Measurements from ENCODE around the gene GNB1. TPM values are rescaled to one million over a fixed set of nuclear protein-coding genes. Genes with fewer than 3 reads are reported as not detected.

GNB1 gene
- polyA plus RNA-seq, 1 of the 3 experiments (the other 2 are of a cell fraction): 355 TPM

GRCh38 chr1:1927751-1928150, 36.9 kb upstream of the GNB1 start:
- TF ChIP-seq REST (IDR thresholded peaks at IDR 0.05; ENCODE audit: low read depth, low read length): no peak
- no peak for TF ChIP-seq TCF12 (IDR thresholded peaks at IDR 0.05)
- TF ChIP-seq RCOR1 (IDR thresholded peaks at IDR 0.05; ENCODE audit: low read length): no peak
- ChIA-PET CTCF (interaction anchor here (1.0 to 1.4 kb wide), 3 partner anchors 16 to 117 kb away, joined by 4 to 13 read pairs (median 8); no protein-coding TSS in a partner anchor), POLR2A (no interaction called here)
- no peak overlapping the region for H3K4me2 ChIP-seq
- no peak overlapping the region for H3K4me3 ChIP-seq (ENCODE audit: low read depth in 2 of 2, low read length in 1 of 2)
- no peaks in the 10 kb centered on the region for H4K20me1 ChIP-seq (ENCODE audit: insufficient read depth)
- H3K9me3 ChIP-seq: no peaks in the 10 kb centered on the region
- H3K4me1 ChIP-seq (ENCODE audit: control insufficient read depth in 1 of 2, insufficient read depth in 2 of 2, low read depth in 1 of 2, low read length in 1 of 2): no peaks in the 10 kb centered on the region
- H3K9me2 ChIP-seq: no peaks in the 10 kb centered on the region
- no peaks in the 10 kb centered on the region for H3K36me3 ChIP-seq (replicated peaks in 1 of 2; ENCODE audit: control insufficient read depth in 1 of 2, insufficient read depth in 2 of 2, low read length in 1 of 2)
- H3K79me2 ChIP-seq (ENCODE audit: insufficient read depth): no peaks in the 10 kb centered on the region
- no peaks in the 10 kb centered on the region for H3K27me3 ChIP-seq (ENCODE audit: insufficient read depth)
- H3K27ac ChIP-seq (ENCODE audit: low read depth in 2 of 2, low read length in 1 of 2): no peak overlapping the region
- WGBS (ENCODE audit: low lambda C conversion rate): 100% methylated on average over 8 of the region's 25 CpGs
- DNase-seq: no peak
- H2AFZ ChIP-seq (ENCODE audit: low read depth): no peak overlapping the region
- no peak overlapping the region for H3K9ac ChIP-seq
- no peaks in the 10 kb centered on the region for H3F3A ChIP-seq (replicated peaks; ENCODE audit: insufficient read depth)

- CTCF ChIA-PET: interaction anchor here (1.0 to 1.7 kb wide), 3 partner anchors 17 to 118 kb away, joined by 4 to 13 read pairs (median 4); no protein-coding TSS in a partner anchor
These were observed 36.2 kb upstream of the GNB1 start for GRCh38 chr1:1926886-1927660.

More at GRCh38 chr1:1926886-1927660, 36.2 kb upstream of the GNB1 start:
- no peaks in the 10 kb centered on the region for H4K20me1 ChIP-seq (ENCODE audit: insufficient read depth)
- no peak overlapping the region for H3K9ac ChIP-seq
- H3F3A ChIP-seq (replicated peaks; ENCODE audit: insufficient read depth): no peaks in the 10 kb centered on the region
- H3K27me3 ChIP-seq (ENCODE audit: insufficient read depth): no peaks in the 10 kb centered on the region
- no peaks in the 10 kb centered on the region for H3K79me2 ChIP-seq (ENCODE audit: insufficient read depth)
- H3K27ac ChIP-seq (ENCODE audit: low read depth in 2 of 2, low read length in 1 of 2): no peak overlapping the region
- TF ChIP-seq RXRA (IDR thresholded peaks at IDR 0.05; ENCODE audit: borderline replicate concordance, low read depth): no peak
- TF ChIP-seq GATA2 (CRISPR knock-in tag; IDR thresholded peaks at IDR 0.05): no peak
- TF ChIP-seq FOXJ3 (CRISPR knock-in tag; IDR thresholded peaks at IDR 0.05): no peak
- TF ChIP-seq CHD2 (IDR thresholded peaks at IDR 0.05; ENCODE audit: low read length, partially characterized antibody): no peak
- TF ChIP-seq POLR2AphosphoS5 (IDR thresholded peaks at IDR 0.05; ENCODE audit: low read depth, low read length): no peak
- no peak for TF ChIP-seq NRF1 (IDR thresholded peaks at IDR 0.05; ENCODE audit: low read depth, low read length)
- TF ChIP-seq IRF3 (IDR thresholded peaks at IDR 0.05; ENCODE audit: low read depth, low read length): no peak
- no peak for TF ChIP-seq EZH2phosphoT487 (IDR thresholded peaks at IDR 0.05; ENCODE audit: borderline replicate concordance, low read depth)
- no peak for TF ChIP-seq MXI1 (IDR thresholded peaks at IDR 0.05; ENCODE audit: low read depth, low read length)
- TF ChIP-seq MEF2A (IDR thresholded peaks at IDR 0.05; ENCODE audit: borderline replicate concordance, low read depth): no peak
- no peak for TF ChIP-seq NFIC (IDR thresholded peaks at IDR 0.05; ENCODE audit: borderline replicate concordance)
- no peak for TF ChIP-seq TEAD4 (IDR thresholded peaks at IDR 0.05; ENCODE audit: borderline replicate concordance, insufficient read depth)
- no peak for TF ChIP-seq RCOR1 (IDR thresholded peaks at IDR 0.05; ENCODE audit: low read length)
- TF ChIP-seq SIN3A (IDR thresholded peaks at IDR 0.05; ENCODE audit: borderline replicate concordance, low read depth, low read length): no peak
- TF ChIP-seq YY1 (IDR thresholded peaks at IDR 0.05; ENCODE audit: low read depth): no peak
- no peak for TF ChIP-seq FOXM1 (IDR thresholded peaks at IDR 0.05; ENCODE audit: low read depth)
- TF ChIP-seq JUND (IDR thresholded peaks at IDR 0.05): no peak
- TF ChIP-seq RAD21 (IDR thresholded peaks at IDR 0.05; ENCODE audit: low read length): no peak
- TF ChIP-seq SMC3 (IDR thresholded peaks at IDR 0.05; ENCODE audit: low read depth, low read length): no peak
- DNase-seq: no peak
- H3K9me2 ChIP-seq: no peaks in the 10 kb centered on the region
- no peak overlapping the region for H3K4me2 ChIP-seq
- WGBS (ENCODE audit: low lambda C conversion rate): 19% methylated on average over 6 of the region's 21 CpGs
- H3K9me3 ChIP-seq: no peaks in the 10 kb centered on the region
- POLR2A ChIA-PET: no interaction called here
- H3K4me1 ChIP-seq (ENCODE audit: control insufficient read depth in 1 of 2, insufficient read depth in 2 of 2, low read depth in 1 of 2, low read length in 1 of 2): no peaks in the 10 kb centered on the region
- H3K4me3 ChIP-seq (ENCODE audit: low read depth in 2 of 2, low read length in 1 of 2): no peak overlapping the region
- H2AFZ ChIP-seq (ENCODE audit: low read depth): no peak overlapping the region
- no peaks in the 10 kb centered on the region for H3K36me3 ChIP-seq (replicated peaks in 1 of 2; ENCODE audit: control insufficient read depth in 1 of 2, insufficient read depth in 2 of 2, low read length in 1 of 2)
